ENCODE measurements around the gene ISG20L2. TPM values are rescaled to one million over a fixed set of nuclear protein-coding genes. Genes with fewer than 3 reads are reported as not detected.

Gene ISG20L2
- total and polyA plus RNA-seq, 2 donors (not counting 3 experiments of a cell fraction or from before 2014, with no cell fraction given) = 33.2 to 35.3 TPM

DNA sequence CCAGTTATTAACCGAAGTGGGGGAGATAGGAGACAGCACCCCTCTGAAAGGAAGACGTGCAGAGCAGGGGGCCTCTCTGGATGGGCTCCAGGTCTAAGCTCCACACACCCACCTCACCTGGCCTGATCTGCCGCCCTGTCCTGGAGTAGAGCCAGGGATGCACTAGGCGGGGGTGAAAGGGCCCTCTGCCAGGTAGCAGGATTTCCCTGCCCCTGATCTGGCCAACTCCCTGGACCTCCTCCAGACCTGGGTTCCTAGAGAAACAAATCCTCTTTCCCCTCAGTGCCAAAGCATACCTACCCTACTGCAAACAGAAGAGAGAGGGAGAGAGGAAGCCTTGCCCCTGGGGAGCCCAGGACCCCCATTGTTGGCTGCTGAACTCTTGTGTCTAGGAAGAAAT lies 25.2 kb downstream of the ISG20L2 start:
- Histone ChIP-seq H3K4me3 (replicated peaks in 1 of 3; ENCODE audit: insufficient read depth in 1 of 3, low read depth in 1 of 3, low read length in 3 of 3) (no peak overlapping the region), H3K27ac (ENCODE audit: insufficient read depth, low read depth, low read length) (no peak overlapping the region), H3K9ac (replicated peaks; ENCODE audit: extremely low read depth, insufficient read depth, low read length) (no peak overlapping the region), H3K9me1 (replicated peaks; ENCODE audit: control insufficient read depth, extremely low read depth, insufficient read depth, low read length) (no peaks in the 10 kb centered on the region), H4K20me1 (replicated peaks; ENCODE audit: control insufficient read depth, extremely low read depth, insufficient read depth, low read length) (no peaks in the 10 kb centered on the region), H3K4me1 (ENCODE audit: control insufficient read depth, extremely low read depth, insufficient read depth, low read length) (peaks cover 19% of the 10 kb centered on the region), H2AFZ (ENCODE audit: low read depth, low read length) (no peak overlapping the region), H3K79me2 (ENCODE audit: control insufficient read depth, insufficient read depth, low read length) (no peaks in the 10 kb centered on the region), H3K4me2 (ENCODE audit: insufficient read depth, low read length) (no peak overlapping the region), H3K27me3 (ENCODE audit: control insufficient read depth in 2 of 2, insufficient read depth in 2 of 2, low read length in 2 of 2) (peaks cover 0 to 3% of the 10 kb centered on the region in 2 experiments), H3K36me3 (ENCODE audit: control insufficient read depth in 2 of 2, extremely low read depth in 1 of 2, insufficient read depth in 2 of 2, low read length in 2 of 2) (no peaks in the 10 kb centered on the region), H3K9me3 (replicated peaks; ENCODE audit: control insufficient read depth, insufficient read depth, low read length) (no peaks in the 10 kb centered on the region)
- BruUV-seq (replicated peaks) = no TSS peak
- no peak for FAIRE-seq
- no peak for TF ChIP-seq EZH2 (IDR thresholded peaks at IDR 0.05; ENCODE audit: borderline replicate concordance, low read depth, low read length, severe bottlenecking)
- TF ChIP-seq, protein P1, sequence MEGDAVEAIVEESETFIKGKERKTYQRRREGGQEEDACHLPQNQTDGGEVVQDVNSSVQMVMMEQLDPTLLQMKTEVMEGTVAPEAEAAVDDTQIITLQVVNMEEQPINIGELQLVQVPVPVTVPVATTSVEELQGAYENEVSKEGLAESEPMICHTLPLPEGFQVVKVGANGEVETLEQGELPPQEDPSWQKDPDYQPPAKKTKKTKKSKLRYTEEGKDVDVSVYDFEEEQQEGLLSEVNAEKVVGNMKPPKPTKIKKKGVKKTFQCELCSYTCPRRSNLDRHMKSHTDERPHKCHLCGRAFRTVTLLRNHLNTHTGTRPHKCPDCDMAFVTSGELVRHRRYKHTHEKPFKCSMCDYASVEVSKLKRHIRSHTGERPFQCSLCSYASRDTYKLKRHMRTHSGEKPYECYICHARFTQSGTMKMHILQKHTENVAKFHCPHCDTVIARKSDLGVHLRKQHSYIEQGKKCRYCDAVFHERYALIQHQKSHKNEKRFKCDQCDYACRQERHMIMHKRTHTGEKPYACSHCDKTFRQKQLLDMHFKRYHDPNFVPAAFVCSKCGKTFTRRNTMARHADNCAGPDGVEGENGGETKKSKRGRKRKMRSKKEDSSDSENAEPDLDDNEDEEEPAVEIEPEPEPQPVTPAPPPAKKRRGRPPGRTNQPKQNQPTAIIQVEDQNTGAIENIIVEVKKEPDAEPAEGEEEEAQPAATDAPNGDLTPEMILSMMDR (IDR thresholded peaks at IDR 0.05; ENCODE audit: extremely low read depth in 1 of 2, insufficient read depth in 1 of 2, low read depth in 1 of 2, low read length in 2 of 2) = no peak
- no peak for TF ChIP-seq GATA2 (IDR thresholded peaks at IDR 0.05; ENCODE audit: insufficient read depth, insufficient read length, low read depth, low read length)
- TF ChIP-seq, protein P2, sequence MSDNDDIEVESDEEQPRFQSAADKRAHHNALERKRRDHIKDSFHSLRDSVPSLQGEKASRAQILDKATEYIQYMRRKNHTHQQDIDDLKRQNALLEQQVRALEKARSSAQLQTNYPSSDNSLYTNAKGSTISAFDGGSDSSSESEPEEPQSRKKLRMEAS (IDR thresholded peaks at IDR 0.05; ENCODE audit: insufficient read depth, insufficient read length) = no peak
- TF ChIP-seq FOS (IDR thresholded peaks at IDR 0.05; ENCODE audit: borderline replicate concordance, insufficient read depth, low read length) = no peak
- no peak for TF ChIP-seq POLR2AphosphoS5 (IDR thresholded peaks at IDR 0.05; ENCODE audit: insufficient read depth, low read depth, low read length)
- TF ChIP-seq MYC (IDR thresholded peaks at IDR 0.05; ENCODE audit: low read depth, low read length) = no peak
- no peak for TF ChIP-seq JUN (IDR thresholded peaks at IDR 0.05; ENCODE audit: borderline replicate concordance, insufficient read depth, insufficient read length, low read depth)
- TF ChIP-seq POLR2A (IDR thresholded peaks at IDR 0.05; ENCODE audit: low read depth, low read length) = no peak
- no peak for DNase-seq (ENCODE audit: low read depth, low spot score)
- intact Hi-C loops (cut with micrococcal nuclease) (no loop called here), dilution Hi-C loops (cut with MboI; ENCODE audit: extremely low pct_ligation_motif_present, low sequenced_read_pairs) (no loop called here)
- POLR2A ChIA-PET = no interaction called here
- CTCF ChIA-PET = interaction anchor here (0.8 to 15.5 kb wide), 6 partner anchors 14 to 79 kb away, joined by 3 to 453 read pairs (median 4); partner anchors contain the start of gene NES

All from endothelial cell of umbilical vein (primary cell).